GM23248 (cell line): ENCODE results near the gene MYMX.

Experiments used
- EZH2 ChIP-seq: fragments of 200-600 bp; sonication (generic); IDR thresholded peaks from 2 replicates; pipeline ENCODE4 v1.6.1; 2018; ENCODE audit warnings: antibody characterized with exemption, mild to moderate bottlenecking; ENCODE audit not compliant: insufficient read depth, poor library complexity, severe bottlenecking
- EZH2phosphoT487 ChIP-seq: fragments of 200-600 bp; sonication (generic); IDR thresholded peaks from 2 replicates; pipeline ENCODE4 v1.6.1; 2018; ENCODE audit warnings: antibody characterized with exemption, moderate library complexity, mild to moderate bottlenecking, low read depth; ENCODE audit not compliant: insufficient read depth

GRCh38 chr6:44177691-44178423 lies 38.9 kb upstream of the MYMX start:
- TF ChIP-seq EZH2 (no peak), EZH2phosphoT487 (no peak)
